Esophagus muscularis mucosa (tissue), 4 donors: ENCODE measurements around the gene ULK4.

ENCODE experiments used
- CTCF ChIP-seq, 3 experiments: fragments of 200-600 bp in 2 of 3; fragments of 450-650 bp in 1 of 3; sonication (generic) in 2 of 3; IDR thresholded peaks; one replicate each; pipeline ENCODE4 v1.5.1; 2017 to 2019; ENCODE audit warnings: antibody characterized with exemption in 3 of 3, mild to moderate bottlenecking in 2 of 3, moderate library complexity in 1 of 3
- EP300 ChIP-seq: sonication (generic); formaldehyde crosslinking; IDR thresholded peaks from one replicate; pipeline ENCODE4 v1.6.1; 2017; ENCODE audit warnings: antibody characterized with exemption
- POLR2AphosphoS5 ChIP-seq, 2 donors: sonication (generic); formaldehyde crosslinking; IDR thresholded peaks; one replicate each; pipeline ENCODE4 v1.6.1; 2017; ENCODE audit warnings: antibody characterized with exemption in 2 of 2

GRCh38 chr3:41460736-41461135 is 501.2 kb downstream of the ULK4 start:
- TF ChIP-seq CTCF (IDR thresholded peaks at IDR 0.05) = no peak
- TF ChIP-seq POLR2AphosphoS5 (IDR thresholded peaks at IDR 0.05) = no peak
- TF ChIP-seq EP300 = no peak
